Measurements from ENCODE around the gene JAKMIP1.

JAKMIP1 gene

DNA sequence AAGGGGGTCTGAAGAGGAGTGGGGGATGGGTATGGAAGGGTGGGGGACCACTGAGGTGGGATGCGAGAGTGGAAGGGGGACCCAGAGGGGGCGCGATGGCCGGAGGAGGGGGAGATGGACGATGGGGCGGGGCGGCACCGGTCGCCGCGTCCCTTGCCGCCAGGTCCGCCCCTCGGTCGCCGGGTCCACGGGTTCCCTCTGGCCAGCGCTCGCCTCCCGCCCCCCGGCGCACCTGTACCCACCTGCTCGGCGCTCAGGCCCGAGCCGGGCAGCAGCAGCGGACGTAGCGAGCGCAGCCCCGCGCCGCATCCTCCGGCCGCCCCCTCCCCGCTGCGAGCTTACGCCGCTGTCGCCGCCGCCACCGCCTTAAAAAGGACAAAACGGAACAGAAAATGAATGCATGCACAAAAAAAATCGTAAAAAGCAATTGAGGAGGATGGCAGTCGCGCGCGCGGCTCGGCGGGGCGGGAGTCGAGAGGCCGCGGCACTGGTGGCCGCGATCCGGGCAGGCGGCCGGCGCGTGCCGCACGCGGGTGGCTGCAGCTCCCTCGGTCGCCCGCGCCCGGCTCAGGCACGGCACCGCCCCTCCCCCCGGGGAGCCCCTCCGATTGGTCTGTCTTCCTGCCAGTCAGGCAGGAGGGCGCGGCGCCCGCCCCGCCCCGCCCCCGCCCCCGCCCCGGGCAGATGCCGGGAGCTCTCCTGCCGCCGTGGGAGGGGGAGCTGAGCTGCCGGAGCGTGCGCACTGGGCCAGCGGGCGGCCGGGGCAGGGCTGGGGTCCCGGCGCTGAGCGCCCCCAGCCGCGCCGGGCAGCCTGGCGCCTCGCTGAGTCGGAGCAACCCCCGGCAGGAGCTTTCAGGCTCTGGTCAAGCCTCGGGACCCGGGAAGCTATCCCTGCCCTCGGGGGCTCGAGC lies at the start of gene JAKMIP1:
TSS of gene JAKMIP1 (minus strand) at position 539 of the 911 bp plus-strand sequence. CDS start 87,699 bp downstream, outside the sequence.
- peak; percentile 85 for DNase-seq

DNA sequence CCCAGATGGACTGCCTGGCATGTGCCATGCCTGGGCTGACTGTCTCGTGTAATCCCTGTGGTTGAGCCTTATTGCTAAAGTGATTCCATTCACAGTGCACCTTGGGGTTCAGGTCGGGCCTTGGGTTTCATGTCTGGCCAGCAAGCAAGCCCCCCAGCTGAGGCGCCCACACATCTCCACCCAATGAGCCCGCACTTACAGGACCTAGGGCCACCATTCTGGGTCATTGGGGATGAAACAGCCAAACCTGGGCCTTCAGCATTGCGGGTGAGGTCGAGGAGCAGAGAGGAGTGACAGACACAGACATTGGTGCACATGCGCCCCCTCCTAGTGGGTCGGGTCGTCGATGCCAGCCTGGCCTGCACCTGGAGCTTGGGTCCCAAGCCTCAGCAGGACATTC lies 48.0 kb upstream of the JAKMIP1 start:
- no peak for DNase-seq

DNA sequence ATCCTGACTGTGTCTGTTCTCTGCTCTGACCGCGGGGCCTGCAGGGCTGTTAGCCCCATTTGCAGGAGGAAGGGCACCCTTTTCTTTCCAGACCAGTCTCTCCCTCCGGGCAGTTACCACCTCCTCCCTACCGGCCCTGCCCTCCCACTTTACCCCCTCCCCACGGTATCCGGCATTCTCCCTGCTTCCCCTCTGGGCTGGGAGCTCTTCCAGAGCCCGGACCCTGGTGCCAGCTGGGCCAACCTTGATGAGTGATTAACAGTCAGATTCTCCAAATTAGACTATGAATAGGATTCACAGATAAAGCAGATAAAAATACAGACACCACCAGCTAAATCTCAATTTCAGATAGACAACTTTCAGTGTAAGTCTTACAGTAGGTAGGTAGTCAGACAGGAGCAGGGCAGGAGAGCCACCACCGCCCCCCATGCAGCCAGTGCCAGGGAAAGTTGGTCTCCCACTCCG lies 45.9 kb upstream of the JAKMIP1 start:
- DNase-seq = no peak

GRCh38 chr4:6245246-6246169 lies 45.2 kb upstream of the JAKMIP1 start:
- DNase-seq = peak; percentile 42

DNA sequence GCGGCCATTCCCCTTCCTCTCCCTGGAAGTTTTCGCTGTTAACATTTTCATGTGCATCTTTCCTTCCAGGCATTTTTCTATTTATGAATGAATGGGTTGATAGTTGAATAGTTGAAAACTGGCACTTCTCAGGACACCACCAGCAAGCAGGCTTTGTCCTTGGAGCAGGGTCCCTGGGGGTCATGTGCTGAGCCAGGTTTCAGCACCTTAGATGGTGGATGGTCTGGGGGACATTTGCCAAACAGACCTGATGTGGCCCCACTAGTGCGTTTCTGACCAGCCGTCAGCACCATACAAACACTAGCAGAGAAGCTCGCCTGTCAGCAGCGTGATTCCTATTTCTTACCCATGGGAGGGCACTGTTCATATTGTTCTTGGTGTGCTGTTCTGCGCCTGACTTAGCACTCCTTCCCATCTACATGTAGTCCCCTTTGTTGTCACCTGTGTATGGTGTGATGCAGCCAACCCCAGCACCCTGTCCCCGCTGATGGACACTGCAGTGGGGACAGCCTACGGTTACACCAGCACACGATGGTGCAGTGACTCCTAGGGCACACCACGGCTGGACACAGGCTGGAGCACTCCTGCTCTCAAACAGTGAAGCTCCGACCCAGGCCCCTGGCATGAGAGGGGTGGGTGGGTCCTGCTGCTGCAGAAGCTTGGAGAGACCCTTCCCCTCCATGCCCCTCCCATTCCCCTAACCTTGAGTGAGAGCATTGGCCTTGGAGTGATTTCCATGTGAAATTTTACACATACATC lies 42.1 kb upstream of the JAKMIP1 start:
- no peak for DNase-seq

DNA sequence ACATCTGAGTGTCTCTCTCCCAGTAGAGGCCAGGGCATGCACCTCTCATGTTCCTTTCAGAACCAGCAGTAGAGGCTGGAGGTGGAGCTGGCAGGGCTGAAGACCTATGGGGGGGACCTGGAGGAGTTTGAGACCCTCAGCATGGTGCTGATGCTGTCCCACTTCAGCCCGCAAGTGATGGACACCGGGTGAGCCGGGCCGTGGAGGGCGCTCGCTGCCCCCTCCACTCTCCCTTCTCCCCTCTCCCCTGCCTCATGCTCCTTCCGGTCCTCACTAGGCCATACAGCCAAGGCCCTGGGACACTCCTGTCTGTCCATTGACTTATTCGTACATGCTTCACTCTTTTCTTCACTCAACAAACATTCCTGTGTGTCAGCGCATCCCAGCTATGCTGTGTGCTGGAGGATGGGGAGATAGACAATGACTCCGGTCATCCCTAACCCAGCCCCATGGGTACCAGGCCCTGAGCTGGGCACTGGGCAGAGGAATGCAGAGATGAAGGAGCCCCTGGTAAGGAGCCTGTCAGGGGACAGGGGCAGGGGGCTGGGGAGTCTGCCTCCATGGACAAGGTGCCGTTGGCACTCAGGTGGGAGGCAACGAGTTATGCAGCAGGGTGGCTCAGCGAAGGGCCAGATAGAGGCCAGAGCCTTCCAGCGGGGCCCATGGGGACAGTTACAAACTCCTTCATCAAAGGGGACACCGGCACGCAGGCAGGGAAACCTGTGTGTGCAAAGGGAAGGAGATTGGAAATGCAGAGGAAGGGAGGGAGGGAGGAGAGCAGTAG lies 40.9 kb upstream of the JAKMIP1 start:
- DNase-seq = no peak

- DNase-seq = no peak
Observed at GRCh38 chr4:6239968-6240367, 39.6 kb upstream of the JAKMIP1 start.

- no peak for DNase-seq
Observed at GRCh38 chr4:6239486-6239885, 39.1 kb upstream of the JAKMIP1 start.

DNA sequence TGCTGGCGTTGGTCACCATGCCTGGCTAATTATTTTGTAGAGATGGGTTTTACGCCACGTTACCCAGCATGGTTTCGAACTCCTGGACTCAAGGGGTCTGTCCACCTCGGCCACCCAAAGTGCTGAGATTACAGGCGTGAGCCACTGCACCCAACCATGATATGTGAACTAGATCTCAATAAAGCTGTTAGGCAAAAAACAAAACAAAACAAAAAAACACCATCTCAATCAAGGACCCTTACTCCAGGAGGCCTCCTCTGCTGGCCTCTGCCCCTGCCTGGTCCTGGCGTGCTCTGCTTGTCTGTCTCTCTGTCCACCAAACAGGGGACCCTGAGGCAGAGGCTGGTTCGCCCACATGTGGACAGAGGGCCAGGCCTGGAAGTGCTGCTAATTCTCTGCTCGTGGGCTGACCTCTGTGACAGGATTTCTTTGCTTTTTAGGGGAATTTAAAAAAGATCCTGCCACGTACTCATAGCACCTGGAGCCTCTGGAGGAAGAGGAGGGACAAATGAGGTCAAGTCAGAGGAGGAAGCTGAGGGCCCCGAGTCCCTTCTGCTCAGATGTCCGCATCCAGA lies 36.6 kb upstream of the JAKMIP1 start:
- DNase-seq = no peak

- no peak for DNase-seq
Observed at GRCh38 chr4:6235901-6236640, 35.7 kb upstream of the JAKMIP1 start.

GRCh38 chr4:6235012-6235411 lies 34.7 kb upstream of the JAKMIP1 start:
- DNase-seq = no peak

DNA sequence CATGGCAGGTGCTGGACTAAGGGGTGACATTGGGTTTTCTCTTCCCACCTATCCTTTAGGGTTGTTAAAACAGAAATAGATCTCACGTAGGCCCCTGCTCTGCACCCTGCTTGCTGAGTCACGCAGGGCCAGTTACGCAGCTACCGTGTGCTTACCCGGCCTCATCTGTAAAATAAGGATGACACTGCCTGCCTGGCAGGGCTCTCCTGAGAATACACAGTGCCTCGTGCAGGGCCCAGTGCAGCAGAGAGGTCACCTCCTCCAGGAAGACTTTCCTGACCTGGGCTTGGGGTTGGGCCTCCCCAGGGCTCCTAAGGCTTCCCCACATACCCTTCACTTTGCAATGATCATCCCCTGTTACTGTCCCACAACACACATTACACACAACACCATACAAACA lies 33.6 kb upstream of the JAKMIP1 start:
- DNase-seq = no peak

DNA sequence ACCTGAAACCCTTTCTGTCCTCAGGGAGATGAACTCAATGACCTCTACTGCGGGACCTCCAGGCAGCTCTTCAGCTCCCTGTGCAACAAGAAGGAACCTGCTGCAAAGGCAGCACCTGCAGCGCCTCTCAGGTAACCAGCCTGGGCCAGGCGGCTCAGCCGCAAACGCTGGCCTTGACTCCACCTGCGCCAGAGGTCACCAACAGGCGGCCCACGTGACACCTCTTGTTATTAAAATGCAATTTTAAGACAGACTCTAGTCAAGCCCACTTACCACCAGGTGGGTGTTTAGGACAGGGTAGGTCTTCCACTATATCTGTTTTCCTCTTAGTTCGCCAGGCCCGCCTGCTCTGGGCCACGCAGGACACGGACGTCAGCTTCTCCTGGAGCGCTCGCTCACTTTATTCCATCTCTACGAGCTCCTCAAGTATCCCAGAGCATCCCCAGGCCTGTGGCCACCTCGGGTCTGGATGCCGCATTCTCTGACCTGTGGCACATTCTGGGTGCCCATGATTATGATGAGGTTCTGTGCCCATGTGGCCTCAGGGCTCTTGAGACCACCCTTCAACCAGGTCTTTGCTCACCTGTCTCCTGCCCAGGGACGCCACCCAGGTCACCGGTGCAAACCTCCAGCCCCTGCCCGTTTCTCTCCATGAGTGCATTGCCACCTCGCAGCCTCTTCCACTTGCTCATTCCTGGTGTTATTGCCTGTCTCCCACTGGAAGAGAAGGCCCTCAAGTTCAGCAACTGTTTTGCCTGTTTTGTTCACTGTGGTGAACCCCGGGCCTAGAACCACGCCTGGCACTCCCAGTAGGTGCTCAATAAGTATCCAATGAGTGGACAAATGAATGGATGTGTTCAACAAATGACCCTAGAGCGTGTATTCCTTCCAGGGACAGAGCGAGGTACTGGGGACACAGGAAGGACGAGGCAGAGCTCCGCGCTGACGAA lies 32.8 kb upstream of the JAKMIP1 start:
- no peak for DNase-seq

DNA sequence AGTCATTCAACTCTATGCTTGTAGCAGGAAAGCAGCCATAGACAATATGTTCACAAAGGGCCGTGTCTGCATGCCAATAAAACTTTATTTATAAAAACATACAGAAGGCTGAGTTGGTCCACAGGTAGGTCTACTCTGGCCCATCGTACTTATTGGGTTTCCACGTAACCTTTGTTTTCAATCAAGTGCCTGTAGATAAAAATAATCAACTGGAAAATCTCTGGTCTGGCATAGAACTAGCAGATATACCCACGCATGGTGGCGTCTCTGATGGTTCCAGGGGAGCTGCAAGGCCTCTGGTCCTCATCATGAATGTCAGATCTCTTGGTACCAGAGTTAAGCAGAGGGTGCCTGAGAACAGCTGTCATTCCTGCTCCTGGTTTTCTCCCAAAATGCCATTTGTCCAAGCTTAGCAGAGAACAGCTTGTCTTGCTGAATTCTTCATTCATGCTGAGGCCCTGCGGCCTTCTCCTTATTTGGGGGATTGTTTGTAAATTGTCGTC lies 31.4 kb upstream of the JAKMIP1 start:
- no peak for DNase-seq

GRCh38 chr4:6230827-6231662 lies 30.7 kb upstream of the JAKMIP1 start:
- DNase-seq = no peak

- DNase-seq = no peak
Observed at GRCh38 chr4:6230502-6230785, 30.1 kb upstream of the JAKMIP1 start.

GRCh38 chr4:6229671-6230501 lies 29.5 kb upstream of the JAKMIP1 start:
- no peak for DNase-seq

DNA sequence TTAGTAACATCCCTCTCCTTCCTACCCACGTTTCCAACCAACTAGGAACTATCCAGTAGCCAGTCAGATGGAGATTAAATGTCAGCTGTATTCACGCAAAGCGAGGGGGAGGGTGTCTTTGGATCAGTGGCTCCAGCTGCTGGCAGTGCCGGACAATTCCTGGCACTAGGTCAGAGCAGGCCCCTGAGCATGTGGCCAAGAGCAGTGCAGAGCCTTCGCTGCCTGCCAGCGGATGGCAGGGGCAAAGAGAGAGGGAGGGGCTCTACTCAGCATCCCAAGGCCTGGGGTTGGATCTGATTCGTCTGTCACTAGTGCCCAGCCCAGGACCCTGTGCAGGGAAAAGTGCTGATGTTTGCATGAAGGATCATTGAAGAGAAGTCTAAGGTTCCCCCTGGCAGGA lies 28.7 kb upstream of the JAKMIP1 start:
- DNase-seq = no peak
